Gastrocnemius medialis (tissue), 4 donors: ENCODE data around the gene HAPSTR1. TPM values are rescaled to one million over a fixed set of nuclear protein-coding genes. Genes with fewer than 3 reads are reported as not detected.

Source experiments
- ATAC-seq, 2 donors: fragments of 150-250 bp; one replicate each; pipeline ENCODE4 v1.9.1; 2016
- DNase-seq, 2 donors: peaks; one replicate each; pipeline ENCODE4 v3.0.0-alpha.2; 2019
- H3K27ac ChIP-seq, 4 donors: fragments of 200-600 bp; sonication (generic); 1 replicate in 1 of 4; 2 replicates in 3 of 4; pipeline ENCODE4 v1.5.1; 2016 to 2018; ENCODE audit warnings: mild to moderate bottlenecking in 2 of 4, moderate library complexity in 1 of 4
- H3K27me3 ChIP-seq, 3 donors: fragments of 200-600 bp; sonication (generic) in 2 of 3; 1 replicate in 1 of 3; 2 replicates in 2 of 3; pipeline versions ENCODE4 v1.5.1 to v1.6.0; 2016 to 2019; ENCODE audit warnings: mild to moderate bottlenecking in 1 of 3, moderate library complexity in 1 of 3
- H3K36me3 ChIP-seq, 2 donors: fragments of 200-600 bp; sonication (generic) in 1 of 2; one replicate each; pipeline ENCODE4 v1.5.1; 2017 to 2018
- H3K4me1 ChIP-seq, 2 donors: fragments of 200-600 bp; sonication (generic) in 1 of 2; one replicate each; pipeline ENCODE4 v1.5.1; 2016 to 2017; ENCODE audit warnings: mild to moderate bottlenecking in 2 of 2
- H3K4me3 ChIP-seq, 4 donors: fragments of 200-600 bp; sonication (generic) in 3 of 4; 1 replicate in 1 of 4; 2 replicates in 3 of 4; pipeline ENCODE4 v1.5.1; 2016 to 2019; ENCODE audit warnings: mild to moderate bottlenecking in 2 of 4
- H3K9me3 ChIP-seq, 3 donors: fragments of 200-600 bp; sonication (generic) in 2 of 3; 1 replicate in 1 of 3; 2 replicates in 2 of 3; pipeline ENCODE4 v1.5.1; 2016 to 2019
- POLR2A ChIP-seq, 2 donors: fragments of 450-650 bp; IDR thresholded peaks; one replicate each; pipeline ENCODE4 v1.6.1; 2017; ENCODE audit warnings: antibody characterized with exemption in 2 of 2, mild to moderate bottlenecking in 2 of 2, moderate library complexity in 2 of 2
- in situ Hi-C, 4 donors: fragments of 200-750 bp; cut with MboI; loops; one replicate each; pipeline versions ENCODE4 v1.15.0 to v1.8.0; 2017; ENCODE audit warnings: low sequenced_read_pairs in 4 of 4
- intact Hi-C: fragments of 100-400 bp; cut with DNase I; formaldehyde crosslinking; loops from one replicate; pipeline ENCODE4 v1.15.1; 2023; ENCODE audit warnings: low total_unique reads
- total RNA-seq, 4 donors: library from RNA; depleted of rRNA; stranded (reverse); fragments of >200 nt; gene quantifications; one replicate each; pipeline versions ENCODE4 v1.1.0 to v1.2.3, GENCODE V29; 2016
- TF ChIP-seq, protein P1 (sequence below), 5 experiments: fragments of 450-650 bp in 3 of 5; fragments of 200-600 bp in 2 of 5; sonication (generic) in 2 of 5; IDR thresholded peaks in 4 of 5; conservative IDR thresholded peaks in 1 of 5; 1 replicate in 4 of 5; 2 replicates in 1 of 5; pipeline ENCODE4 v1.5.1; 2016 to 2019; ENCODE audit warnings: antibody characterized with exemption in 5 of 5, mild to moderate bottlenecking in 3 of 5, moderate library complexity in 3 of 5

HAPSTR1 gene
- total RNA-seq, 4 donors from 2014 or later: 55.0 to 65.0 (median 60.9) TPM

- DNase-seq (no peak), ATAC-seq (no peak)
- Histone ChIP-seq H3K4me3 (no peak overlapping the region), H3K27me3 (no peaks in the 10 kb centered on the region), H3K4me1 (peaks cover 33 to 34% of the 10 kb centered on the region in 2 donors), H3K36me3 (no peaks in the 10 kb centered on the region), H3K27ac (peak overlapping the region in 1 of 4 donors; percentile 49), H3K9me3 (no peaks in the 10 kb centered on the region)
- TF ChIP-seq, protein P1, sequence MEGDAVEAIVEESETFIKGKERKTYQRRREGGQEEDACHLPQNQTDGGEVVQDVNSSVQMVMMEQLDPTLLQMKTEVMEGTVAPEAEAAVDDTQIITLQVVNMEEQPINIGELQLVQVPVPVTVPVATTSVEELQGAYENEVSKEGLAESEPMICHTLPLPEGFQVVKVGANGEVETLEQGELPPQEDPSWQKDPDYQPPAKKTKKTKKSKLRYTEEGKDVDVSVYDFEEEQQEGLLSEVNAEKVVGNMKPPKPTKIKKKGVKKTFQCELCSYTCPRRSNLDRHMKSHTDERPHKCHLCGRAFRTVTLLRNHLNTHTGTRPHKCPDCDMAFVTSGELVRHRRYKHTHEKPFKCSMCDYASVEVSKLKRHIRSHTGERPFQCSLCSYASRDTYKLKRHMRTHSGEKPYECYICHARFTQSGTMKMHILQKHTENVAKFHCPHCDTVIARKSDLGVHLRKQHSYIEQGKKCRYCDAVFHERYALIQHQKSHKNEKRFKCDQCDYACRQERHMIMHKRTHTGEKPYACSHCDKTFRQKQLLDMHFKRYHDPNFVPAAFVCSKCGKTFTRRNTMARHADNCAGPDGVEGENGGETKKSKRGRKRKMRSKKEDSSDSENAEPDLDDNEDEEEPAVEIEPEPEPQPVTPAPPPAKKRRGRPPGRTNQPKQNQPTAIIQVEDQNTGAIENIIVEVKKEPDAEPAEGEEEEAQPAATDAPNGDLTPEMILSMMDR (IDR thresholded peaks at IDR 0.05 in 4 of 5, conservative IDR thresholded peaks at IDR 0.05 in 1 of 5): no peak
- no peak for TF ChIP-seq POLR2A (IDR thresholded peaks at IDR 0.05)
- intact Hi-C loops (loop anchor here (5.0 kb wide), 1 partner anchor 79 kb away; no protein-coding TSS in a partner anchor), in situ Hi-C loops (no loop called here)
Observed at GRCh38 chr16:9126609-9127008, 35.2 kb downstream of the HAPSTR1 start.

- intact Hi-C loops: loop anchor here (5.0 kb wide), 1 partner anchor 81 kb away; no protein-coding TSS in a partner anchor
- no peak for ATAC-seq
- Histone ChIP-seq H3K36me3 (no peaks in the 10 kb centered on the region), H3K4me1 (peaks cover 16 to 25% of the 10 kb centered on the region in 2 donors), H3K4me3 (no peak overlapping the region), H3K27ac (peak overlapping the region in 2 of 4 donors; percentile 4 to 28), H3K27me3 (no peaks in the 10 kb centered on the region), H3K9me3 (no peaks in the 10 kb centered on the region)
- in situ Hi-C loops: no loop called here
- DNase-seq: no peak
- TF ChIP-seq POLR2A (IDR thresholded peaks at IDR 0.05): no peak
- TF ChIP-seq, protein P1 (IDR thresholded peaks at IDR 0.05 in 4 of 5, conservative IDR thresholded peaks at IDR 0.05 in 1 of 5): no peak
Observed at GRCh38 chr16:9128346-9129342, 37.2 kb downstream of the HAPSTR1 start.

DNA sequence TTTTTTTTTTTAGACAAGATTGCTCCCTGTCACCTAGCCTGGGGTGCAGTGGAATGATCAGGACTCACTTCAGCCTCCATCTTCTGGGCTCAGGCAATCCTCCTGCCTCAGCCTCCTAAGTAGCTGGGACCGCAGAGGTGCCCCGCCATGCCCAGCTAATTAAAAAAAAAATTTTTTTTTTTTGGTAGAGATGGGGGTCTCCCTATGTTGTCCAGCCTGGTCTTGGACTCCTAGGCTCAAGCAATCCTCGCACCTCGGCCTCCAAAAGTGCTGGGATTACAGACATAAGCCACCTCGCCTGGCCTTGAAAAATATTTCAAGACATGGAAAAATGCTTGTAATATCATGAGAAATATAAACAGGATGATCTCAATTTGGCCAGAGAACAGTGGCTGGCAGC is 42.9 kb downstream of the HAPSTR1 start:
- DNase-seq (peak in 1 of 2 donors; percentile 4), ATAC-seq (no peak)
- no peaks in the 10 kb centered on the region for H3K36me3 ChIP-seq
- H3K4me3 ChIP-seq: no peak overlapping the region
- peaks cover 0 to 8% of the 10 kb centered on the region in 2 donors for H3K4me1 ChIP-seq
- TF ChIP-seq POLR2A (IDR thresholded peaks at IDR 0.05): no peak
- TF ChIP-seq, protein P1 (IDR thresholded peaks at IDR 0.05 in 4 of 5, conservative IDR thresholded peaks at IDR 0.05 in 1 of 5): no peak
- H3K27me3 ChIP-seq: no peaks in the 10 kb centered on the region
- no peaks in the 10 kb centered on the region for H3K9me3 ChIP-seq
- intact Hi-C loops: loop anchor here (1.0 kb wide), 1 partner anchor 126 kb away; no protein-coding TSS in a partner anchor
- no peak overlapping the region for H3K27ac ChIP-seq
- in situ Hi-C loops: no loop called here

DNA sequence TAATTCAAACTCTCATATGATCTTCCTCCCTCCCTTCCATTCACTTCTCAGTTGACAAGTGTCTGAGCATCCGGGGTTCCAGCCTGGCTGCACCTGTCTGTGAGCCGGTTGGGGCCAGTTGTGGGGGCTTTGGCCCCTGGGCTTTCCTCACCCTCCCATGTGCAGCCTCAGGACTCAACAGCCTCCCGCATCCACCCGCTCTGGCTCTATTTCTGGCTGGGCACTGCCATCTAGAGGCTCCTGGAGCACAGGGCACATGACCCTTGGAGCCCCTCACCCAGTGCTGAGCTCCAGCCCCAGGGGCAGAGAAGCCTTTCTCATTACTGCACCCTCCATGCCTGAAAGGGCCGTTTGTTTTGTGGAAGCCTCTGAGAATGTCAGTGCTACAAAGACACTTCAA is 43.3 kb downstream of the HAPSTR1 start:
- H3K4me3 ChIP-seq: no peak overlapping the region
- H3K9me3 ChIP-seq: no peaks in the 10 kb centered on the region
- H3K36me3 ChIP-seq: no peaks in the 10 kb centered on the region
- peak in 1 of 2 donors; percentile 45 for DNase-seq
- peaks cover 0 to 8% of the 10 kb centered on the region in 2 donors for H3K4me1 ChIP-seq
- ATAC-seq: peak; percentile 42 to 51
- no peak for TF ChIP-seq POLR2A (IDR thresholded peaks at IDR 0.05)
- TF ChIP-seq, protein P1 (IDR thresholded peaks at IDR 0.05 in 4 of 5, conservative IDR thresholded peaks at IDR 0.05 in 1 of 5): peak in 4 of 5 experiments; percentile 38 to 61 (median 48)
- in situ Hi-C loops (no loop called here), intact Hi-C loops (loop anchor here (1.0 kb wide), 1 partner anchor 126 kb away; no protein-coding TSS in a partner anchor)
- no peak overlapping the region for H3K27ac ChIP-seq
- no peaks in the 10 kb centered on the region for H3K27me3 ChIP-seq
